Measurements from ENCODE around the gene TTC21A.

The TTC21A gene

DNA sequence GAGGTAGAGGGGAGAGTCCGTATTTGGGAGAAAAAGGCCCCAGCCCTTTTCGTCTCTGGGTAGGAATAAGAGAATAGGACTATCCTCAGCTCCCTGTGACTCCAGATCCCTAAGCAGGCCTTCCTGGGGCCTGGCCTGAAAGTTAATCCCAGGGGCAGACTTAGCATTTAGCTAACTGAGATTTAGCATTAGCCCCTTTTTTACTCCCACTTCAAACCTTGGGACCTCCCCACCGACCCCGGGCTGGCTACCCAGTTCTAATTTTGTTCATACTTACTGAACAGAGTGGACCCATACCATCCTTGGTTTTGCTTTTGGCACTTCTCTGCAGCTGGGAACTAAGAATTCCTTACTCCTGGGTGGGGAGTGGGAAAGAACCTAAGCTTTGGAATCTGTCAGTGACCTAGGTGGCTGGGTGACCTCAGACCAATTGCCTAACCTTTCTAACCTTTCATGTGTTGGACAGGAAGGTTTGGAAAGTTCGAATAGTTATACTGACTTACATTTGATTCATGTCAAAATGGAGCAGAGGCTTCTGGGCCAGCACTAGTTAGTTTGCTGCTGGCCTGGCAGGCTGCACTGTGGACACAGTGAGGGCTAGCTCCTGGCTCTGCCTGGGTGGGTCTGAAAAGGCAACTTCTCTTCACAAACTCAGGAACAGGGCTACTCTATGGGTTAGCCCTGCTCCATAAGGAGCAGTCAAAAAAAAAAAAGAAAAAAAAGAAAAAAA is 11.6 kb downstream of the TTC21A start:
- no peak for DNase-seq

DNA sequence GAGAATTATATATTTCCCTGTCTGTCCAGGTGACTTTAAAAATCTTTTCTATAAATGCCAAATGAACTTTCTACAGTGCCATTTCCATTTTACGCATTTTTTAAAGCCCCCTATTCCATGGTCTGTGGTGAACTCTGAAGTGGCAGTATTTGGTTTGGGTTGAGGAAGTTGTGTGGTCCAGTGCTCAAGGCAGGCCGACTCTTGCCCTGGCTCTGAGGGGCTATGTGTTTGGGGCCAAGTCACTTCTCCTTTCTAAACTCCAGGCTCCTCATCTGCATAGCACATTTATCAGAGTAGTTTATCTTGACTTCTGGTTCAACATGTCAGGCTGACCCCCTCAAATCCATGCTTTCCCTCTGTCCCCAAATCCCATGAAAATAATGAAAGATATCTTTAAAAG is 14.1 kb downstream of the TTC21A start:
- DNase-seq = no peak

DNA sequence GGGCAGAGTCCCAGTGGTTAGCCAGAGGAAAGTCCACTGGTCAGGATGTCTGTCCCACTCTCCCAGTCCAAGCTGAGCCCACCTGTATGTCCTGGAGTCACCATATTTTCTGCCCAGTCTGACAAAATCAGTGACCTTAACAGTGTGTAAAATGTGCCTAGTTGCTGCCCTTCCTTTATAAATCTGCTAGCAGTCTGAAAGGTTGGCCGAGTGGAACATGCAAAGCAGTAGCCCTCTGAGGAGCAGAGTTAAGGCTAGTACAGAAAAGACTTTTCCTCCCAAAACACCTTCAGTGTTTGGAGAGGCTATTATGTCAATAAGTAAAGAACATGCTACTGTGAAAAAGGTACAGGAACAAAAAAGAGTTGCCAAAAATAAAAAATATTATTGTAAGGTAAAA is 15.3 kb downstream of the TTC21A start:
- DNase-seq = no peak

DNA sequence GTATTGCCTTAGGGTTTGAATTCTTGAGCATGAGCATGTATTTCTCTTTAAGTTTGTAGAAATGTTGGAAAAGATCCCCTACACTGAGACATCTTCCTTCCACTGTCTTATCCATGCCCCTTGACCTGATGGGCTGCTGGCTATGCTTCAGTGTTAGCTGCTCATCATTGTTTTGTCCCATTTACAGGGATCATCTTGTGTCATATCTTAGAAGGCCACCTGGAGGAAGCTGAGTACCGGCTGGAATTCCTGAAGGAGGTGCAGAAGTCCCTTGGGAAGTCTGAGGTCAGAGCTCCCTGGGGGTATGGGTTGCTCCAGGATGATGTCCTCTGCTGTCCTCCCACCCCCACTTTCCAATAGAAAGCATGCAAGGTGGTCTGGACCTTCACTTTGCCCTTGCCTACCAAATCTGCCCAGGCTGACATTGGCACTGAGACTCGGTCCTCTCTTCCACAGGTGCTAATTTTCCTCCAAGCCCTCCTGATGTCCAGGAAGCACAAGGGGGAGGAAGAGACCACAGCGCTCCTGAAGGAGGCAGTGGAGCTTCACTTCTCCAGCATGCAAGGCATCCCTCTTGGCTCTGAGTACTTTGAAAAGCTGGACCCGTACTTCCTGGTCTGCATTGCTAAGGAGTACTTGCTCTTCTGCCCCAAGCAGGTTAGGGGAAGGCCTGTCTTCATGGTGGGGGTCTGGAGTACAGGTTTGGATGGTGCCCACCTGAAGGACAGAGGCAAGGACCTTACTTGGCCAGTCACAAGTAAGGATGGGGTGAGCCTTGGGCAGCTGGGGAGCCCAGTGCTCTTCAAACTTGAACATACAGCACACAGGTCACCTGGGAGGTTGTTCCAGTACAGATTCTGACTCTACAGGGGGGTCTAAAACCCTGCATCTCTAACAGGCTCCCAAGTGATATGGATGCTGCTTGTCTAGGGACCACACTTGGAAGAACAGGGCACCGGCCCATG is 17.7 kb downstream of the TTC21A start:
- DNase-seq = no peak

DNA sequence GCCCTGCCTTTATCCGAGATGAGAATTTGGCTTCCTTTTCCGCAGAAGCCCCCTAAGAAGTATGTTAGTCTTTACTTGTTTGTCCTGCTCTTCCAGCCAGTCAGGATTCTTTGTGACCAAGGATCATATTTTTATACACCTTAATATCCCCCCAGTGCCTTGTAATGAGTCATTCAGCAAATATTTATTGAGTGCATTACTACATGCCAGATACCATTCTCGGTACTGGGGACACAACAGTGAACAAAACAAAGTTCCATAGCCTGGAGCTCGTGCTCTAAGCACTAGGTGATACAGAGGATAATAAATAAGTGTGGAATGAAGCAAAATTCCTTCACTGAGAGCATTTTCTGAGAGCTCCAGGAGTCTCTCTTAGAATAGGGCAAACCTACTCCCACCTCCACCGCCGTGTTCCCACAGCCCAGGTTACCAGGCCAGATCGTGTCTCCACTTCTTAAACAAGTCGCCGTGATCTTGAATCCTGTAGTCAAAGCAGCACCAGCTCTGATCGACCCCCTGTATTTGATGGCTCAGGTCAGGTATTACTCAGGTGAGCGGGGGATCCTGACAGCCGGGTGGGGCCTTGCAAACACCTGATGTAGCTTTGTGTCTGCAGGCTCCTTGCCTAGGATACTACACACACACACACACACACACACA is 18.5 kb downstream of the TTC21A start:
- DNase-seq = no peak

DNA sequence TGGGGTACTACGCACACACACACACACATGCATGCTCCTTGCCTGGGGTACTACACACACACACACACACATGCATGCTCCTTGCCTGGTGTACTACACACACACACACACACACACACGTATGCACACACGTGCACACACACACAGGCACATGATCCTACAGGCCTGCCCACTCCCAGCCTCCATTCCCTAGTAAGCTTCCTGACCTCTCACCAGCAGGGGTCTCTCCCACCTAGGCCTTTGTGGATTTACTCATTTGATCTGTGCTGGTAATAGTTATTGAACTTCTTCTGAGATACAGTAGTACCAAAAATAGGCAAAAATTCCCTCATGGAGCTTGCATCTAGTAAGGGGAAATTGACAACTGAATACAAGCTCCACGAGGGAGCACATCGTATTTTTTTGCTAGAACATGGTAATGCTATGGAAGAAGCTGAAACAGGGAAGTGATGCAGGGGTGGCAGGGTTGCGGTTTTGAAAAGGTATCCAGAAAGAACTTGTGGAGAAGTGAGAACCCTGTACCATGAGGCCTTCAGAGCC is 19.1 kb downstream of the TTC21A start:
- DNase-seq = peak; percentile 18 to 49

DNA sequence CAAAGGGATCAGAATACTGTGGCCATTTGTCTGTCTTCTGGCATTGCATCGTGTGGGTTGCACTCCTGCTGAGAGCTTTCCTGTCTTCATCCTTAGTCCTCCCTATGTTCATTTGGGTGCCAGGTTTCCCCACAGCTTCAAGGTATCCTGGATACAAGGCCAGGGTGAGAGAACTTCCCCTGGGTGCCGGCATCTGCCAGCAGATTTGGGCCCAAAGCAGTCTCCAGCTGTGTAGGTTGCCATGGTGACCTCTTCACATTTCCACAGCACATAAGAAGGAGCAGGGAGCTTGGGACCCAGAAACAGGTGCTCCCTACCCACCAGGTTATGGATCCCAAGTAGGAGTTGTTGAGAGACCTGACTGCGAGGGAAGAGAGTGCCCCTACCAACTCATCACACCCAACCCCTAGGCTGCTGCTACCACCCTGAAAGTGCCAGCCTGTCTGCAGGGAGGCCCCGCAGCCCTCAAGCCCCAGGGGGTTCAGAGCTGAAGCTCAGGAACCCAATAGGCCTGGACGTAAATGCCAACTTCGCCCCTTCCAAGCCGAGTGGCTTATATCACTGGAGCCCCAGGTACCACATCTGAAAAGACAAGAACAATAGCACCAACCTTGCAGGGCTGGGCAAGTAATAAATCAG is 19.9 kb downstream of the TTC21A start:
- peak in 1 of 2 experiments; percentile 0 for DNase-seq

DNA sequence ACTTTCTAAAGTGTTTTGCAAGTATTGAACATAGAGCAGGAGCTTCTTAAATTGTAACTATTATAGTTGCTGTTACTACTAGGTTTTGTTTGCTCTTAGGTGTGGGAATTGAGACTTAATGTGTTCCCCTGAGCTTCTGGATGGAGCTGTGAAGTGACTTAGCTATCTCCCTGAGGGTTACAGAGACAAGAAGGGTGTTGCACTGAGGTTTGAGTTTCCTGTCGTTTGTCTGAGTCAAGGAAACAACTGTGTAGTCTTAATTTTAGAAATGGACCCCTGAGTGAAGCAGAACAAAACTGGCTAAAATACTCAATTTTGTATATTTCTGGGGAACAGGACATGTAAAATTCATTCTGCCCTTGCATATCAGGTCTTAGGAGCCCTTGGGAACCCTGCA is 20.4 kb downstream of the TTC21A start:
- no peak for DNase-seq

DNA sequence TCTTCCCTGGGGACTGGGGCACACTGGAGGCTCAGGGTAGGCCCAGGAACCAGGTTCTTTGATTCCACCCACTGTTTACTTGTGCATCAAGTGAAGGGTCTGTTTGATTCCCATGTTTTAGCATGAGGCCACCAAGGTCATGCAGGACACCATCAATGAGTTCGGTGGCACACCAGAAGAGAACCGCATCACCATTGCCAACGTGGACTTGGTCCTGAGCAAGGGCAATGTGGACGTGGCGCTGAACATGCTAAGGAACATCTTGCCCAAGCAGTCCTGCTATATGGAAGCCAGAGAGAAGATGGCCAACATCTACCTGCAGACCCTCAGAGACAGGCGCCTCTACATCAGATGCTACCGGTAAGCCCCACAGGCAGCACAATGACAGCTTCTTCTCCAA is 21.5 kb downstream of the TTC21A start:
- no peak for DNase-seq

DNA sequence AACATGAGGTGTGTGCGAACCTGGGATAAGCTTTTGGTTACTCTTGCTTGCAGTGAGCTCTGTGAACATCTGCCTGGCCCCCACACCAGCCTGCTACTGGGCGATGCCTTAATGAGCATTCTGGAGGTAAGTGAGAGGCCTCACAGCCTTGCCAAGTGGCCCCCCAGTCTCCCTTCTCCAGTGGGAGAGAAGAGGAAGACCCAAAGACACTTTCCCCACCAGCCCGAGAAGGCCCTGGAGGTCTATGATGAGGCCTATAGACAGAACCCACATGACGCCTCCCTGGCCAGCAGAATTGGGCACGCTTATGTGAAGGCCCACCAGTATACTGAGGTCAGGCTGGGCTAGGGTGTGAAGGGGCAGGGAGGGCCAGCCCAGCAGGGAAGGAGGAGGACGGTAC is 22.5 kb downstream of the TTC21A start:
- no peak for DNase-seq

DNA sequence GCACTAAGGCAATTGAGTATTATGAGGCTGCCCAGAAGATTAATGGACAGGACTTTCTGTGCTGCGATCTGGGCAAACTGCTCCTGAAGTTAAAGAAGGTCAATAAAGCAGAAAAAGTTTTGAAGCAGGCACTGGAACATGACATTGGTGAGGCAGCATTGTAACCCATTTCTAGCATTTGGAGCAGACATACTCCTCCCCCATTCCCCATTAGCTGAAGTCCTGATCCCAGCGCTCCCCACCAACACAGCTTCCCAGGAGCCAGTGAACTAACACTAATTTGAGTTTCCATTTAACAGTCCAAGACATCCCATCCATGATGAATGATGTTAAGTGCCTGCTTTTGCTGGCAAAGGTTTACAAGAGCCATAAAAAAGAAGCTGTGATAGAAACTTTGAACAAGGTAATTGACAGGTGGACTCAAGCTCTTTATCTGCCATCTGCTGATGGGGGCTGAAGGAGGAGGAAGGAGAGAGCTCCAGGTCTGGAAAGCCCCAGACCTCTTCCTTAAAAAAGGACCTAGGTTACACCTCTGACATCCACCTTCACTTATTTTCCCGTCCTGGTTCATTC is 23.3 kb downstream of the TTC21A start:
- no peak for DNase-seq

DNA sequence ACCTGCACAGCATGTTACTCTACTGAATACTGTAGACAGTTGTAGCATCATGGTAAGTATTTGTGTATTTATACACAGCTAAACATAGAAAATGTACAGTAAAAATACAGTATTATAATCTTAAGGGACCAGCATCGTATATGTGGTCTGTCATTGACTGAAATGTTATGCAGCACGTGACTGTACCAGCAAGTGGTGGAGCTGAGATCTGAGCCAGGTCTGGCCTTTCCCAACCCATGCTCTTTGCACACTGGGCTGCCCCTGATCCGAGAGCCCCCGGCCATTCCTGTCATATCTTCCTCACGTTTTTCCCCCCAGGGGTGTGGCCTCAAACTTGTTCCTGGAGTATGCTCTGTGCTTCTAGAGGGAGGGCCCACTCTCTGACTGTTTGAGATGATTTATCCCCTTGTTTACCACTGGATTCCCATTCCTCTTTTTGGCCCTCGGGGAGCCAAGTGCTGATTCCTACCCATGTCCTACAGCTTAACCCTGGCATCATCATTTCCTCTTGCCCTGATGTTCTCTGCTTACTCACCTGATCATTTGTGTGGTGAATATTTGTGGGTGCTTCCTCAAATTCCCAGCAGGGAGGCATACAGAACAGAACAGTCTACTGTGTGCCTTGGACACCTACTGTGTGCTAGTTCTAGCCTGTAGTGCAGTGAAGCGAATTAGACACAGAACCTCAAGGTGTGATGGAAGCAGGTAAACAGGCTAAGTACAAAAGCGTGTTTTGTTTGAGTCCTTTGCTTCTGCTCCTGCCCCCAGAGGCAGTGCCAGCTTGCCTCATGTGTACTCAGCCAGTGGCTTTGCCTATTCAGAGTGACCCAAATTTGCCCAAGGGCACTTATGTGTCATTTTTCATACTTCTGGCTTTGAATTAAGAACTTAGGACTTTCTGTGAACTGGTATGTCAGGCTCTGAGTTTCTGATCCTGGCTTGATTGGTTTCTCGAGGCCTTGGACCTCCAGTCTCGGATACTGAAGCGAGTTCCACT is 24.9 kb downstream of the TTC21A start:
- DNase-seq = no peak

DNA sequence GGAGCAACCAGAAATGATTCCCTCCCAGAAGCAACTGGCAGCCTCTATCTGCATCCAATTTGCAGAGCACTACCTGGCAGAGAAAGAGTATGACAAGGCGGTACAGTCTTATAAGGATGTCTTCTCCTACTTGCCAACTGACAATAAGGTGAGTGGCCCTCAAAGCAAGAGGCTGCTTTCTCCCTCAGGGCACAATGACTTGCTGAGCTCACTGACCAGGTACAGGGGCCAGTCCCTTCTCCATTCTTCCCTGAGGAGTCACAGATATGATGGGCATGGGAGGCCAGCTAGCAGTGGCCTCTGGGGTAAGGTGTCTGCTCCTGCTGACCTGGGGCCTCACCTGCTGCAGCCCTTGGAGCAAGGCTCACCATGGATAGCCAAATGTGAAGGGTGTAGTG is 25.6 kb downstream of the TTC21A start:
- no peak for DNase-seq

DNA sequence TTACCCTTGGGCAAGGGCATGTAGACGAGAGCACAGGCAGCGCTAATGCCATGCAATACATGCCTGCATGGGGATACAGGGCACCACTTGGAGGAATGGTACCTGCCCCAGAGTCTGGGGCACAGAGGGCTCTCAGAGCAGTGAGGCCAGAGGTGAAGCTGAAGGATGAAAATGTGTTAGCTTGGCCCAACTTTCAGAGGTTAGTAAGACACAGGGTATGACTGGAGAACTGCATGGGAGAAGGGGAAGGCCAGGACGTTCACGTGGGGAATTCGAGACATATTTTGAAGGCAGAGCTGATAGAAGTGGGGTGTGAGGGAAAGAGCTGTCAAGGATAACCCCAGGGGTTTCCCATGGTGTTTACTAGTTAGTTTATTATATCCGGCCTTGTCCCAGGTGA is 26.3 kb downstream of the TTC21A start:
- no peak for DNase-seq

DNA sequence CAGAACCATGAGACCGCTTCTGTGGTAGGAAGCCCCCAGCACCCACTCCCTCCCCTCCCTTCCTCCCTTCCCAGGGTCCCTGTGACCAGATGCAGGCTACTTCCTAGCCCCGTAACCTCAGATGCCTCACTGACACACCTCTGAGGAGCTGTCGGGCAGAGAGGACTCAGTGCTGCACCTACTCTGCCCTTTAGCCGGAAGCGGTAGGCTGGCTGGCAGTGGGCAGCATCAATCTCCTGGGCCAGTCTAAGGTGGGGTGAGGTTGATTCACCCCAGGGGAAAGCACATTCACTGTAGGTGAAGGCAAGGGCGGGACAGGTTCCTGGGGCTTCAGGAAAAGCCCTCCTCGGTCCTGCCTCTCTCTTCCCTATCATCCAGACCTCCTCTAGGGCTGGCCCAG is 26.8 kb downstream of the TTC21A start:
- no peak for DNase-seq

DNA sequence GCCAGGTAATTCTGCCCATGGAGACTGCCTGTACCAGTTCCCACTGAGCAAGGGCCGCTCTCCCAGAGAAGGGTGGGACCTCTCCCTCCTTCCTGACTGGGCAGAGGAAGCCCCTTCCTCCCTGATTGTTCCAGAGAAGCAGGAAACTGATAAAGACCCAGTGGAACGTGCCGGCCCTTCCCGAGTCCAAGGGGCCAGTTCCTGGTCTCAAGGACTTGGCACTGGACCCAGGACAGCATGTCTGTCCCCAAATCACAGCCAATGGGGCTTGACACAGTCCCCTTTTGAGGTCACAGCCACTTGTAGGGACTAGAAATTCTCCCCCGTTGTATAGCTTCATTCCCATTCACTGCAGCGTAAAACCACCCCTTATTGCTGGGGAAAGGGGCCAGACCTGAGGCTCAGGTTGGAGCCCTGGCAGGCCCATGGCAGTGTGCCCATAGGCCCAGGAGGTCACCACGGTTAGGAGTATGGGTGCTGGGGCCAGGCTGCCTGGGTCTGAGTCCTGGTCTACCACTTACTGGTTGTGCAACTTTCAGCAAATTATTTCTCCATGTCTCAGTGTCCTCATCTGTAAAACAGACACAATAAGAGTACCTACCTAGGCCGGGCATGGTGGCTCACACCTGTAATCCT is 27.8 kb downstream of the TTC21A start:
- DNase-seq = no peak

DNA sequence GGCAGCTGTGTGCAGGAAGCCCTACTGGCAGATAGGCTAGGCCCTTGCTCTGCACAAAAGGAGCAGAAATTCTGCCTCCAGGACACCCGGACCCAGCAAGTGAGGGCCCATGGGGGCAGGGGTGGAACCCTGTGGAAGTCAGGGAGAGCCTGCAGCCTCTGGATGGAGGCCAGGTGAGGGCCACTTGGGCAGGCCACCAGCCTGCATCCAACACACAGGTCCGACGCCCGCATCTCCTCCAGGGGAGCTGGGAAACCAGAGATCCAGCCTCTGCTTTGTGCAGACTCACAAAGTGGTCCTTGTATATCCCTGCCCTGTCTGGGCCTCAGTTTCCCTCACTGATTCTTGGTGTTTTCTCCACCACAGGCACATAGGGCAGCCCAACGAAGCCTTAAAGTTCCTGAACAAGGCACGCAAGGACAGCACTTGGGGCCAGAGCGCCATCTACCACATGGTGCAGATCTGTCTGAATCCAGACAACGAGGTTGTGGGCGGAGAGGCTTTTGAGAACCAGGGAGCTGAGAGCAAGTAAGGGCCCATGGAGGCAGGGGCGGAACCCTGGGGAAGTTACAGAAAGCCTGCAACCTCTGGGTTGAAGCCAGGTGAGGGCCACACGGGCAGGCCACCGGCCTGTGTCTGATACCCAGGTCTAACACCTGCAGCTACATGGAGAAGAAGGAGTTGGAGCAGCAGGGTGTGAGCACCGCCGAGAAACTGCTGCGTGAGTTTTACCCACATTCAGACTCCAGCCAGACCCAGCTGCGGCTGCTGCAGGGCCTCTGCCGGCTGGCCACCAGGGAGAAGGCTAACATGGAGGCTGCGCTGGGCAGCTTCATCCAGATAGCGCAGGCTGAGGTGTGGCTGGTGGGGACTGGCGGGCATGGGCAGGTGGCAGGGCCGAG is 29.3 kb downstream of the TTC21A start:
- DNase-seq = no peak

DNA sequence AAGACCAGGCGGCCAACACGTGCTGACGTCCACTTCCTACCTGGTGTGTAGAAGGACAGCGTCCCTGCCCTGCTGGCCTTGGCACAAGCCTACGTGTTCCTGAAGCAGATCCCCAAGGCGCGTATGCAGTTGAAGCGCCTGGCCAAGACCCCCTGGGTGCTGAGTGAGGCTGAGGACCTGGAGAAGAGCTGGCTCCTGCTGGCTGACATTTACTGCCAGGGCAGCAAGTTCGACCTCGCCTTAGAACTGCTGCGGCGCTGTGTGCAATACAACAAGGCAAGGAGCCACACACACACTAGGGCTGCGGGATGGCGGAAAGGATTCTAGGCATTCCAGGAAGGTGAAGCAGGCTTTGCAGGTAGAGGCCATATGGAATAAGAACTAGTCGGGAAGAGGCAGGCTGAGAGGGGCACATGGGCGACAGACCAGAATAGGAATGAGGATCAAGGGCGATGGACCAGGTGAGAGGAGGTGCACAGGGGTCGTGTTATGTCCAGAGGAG is 30.0 kb downstream of the TTC21A start:
- no peak for DNase-seq

All from NCI-H446 (cell line).